ENCODE results near the gene PSMB5.

PSMB5 gene

GRCh38 chr14:23034498-23035302 is at the start of gene PSMB5:
TSS of gene PSMB5 (minus strand) at chr14:23034900. CDS start at chr14:23034881, 19 bp downstream.
- peak; percentile 94 for DNase-seq

- DNase-seq, result no peak
Measured at GRCh38 chr14:23080474-23080873, 45.8 kb upstream of the PSMB5 start.

- no peak for DNase-seq
Measured at GRCh38 chr14:23079716-23080115, 45.0 kb upstream of the PSMB5 start.

- peak; percentile 93 for DNase-seq
Measured at GRCh38 chr14:23078692-23079116, 44.0 kb upstream of the PSMB5 start.

GRCh38 chr14:23077962-23078361 is 43.3 kb upstream of the PSMB5 start:
- DNase-seq, result no peak

- peak; percentile 27 for DNase-seq
Measured at GRCh38 chr14:23076785-23077408, 42.2 kb upstream of the PSMB5 start.

- no peak for DNase-seq
Measured at GRCh38 chr14:23074906-23075305, 40.2 kb upstream of the PSMB5 start.

GRCh38 chr14:23071921-23072539 is 37.3 kb upstream of the PSMB5 start:
- DNase-seq, result peak; percentile 29

- DNase-seq, result peak; percentile 89
Measured at GRCh38 chr14:23071244-23071920, 36.7 kb upstream of the PSMB5 start.

- no peak for DNase-seq
Measured at GRCh38 chr14:23070262-23071129, 35.8 kb upstream of the PSMB5 start.

GRCh38 chr14:23069413-23069806 is 34.7 kb upstream of the PSMB5 start:
- DNase-seq, result no peak

GRCh38 chr14:23068789-23069412 is 34.2 kb upstream of the PSMB5 start:
- peak; percentile 69 for DNase-seq

- no peak for DNase-seq
Measured at GRCh38 chr14:23067847-23068788, 33.4 kb upstream of the PSMB5 start.

GRCh38 chr14:23066855-23067744 is 32.4 kb upstream of the PSMB5 start:
- no peak for DNase-seq

- no peak for DNase-seq
Measured at GRCh38 chr14:23066368-23066767, 31.7 kb upstream of the PSMB5 start.

GRCh38 chr14:23063601-23064000 is 28.9 kb upstream of the PSMB5 start:
- no peak for DNase-seq

GRCh38 chr14:23062002-23062401 is 27.3 kb upstream of the PSMB5 start:
- peak; percentile 97 for DNase-seq

GRCh38 chr14:23060536-23061260 is 26.0 kb upstream of the PSMB5 start:
- no peak for DNase-seq

Measured in NCI-H226 (cell line).